Measurements from ENCODE around the gene PRKCA.
"Not testable (repeated sequence)": the region's sequence is repeated elsewhere in the genome, so short reads cannot be mapped to it uniquely, and the experiment has no call there.

The PRKCA gene

GRCh38 chr17:66488864-66489263 lies 186.5 kb downstream of the PRKCA start:
- H3K4me3 ChIP-seq (ENCODE audit: low read length): no peak overlapping the region
- DNase-seq (ENCODE audit: low read depth): no peak
- TF ChIP-seq CTCF (conservative IDR thresholded peaks at IDR 0.05; ENCODE audit: low read depth, low read length): no peak

GRCh38 chr17:66489576-66489975 lies 187.2 kb downstream of the PRKCA start:
- not testable (repeated sequence) for DNase-seq (ENCODE audit: low read depth); H3K4me3 ChIP-seq (ENCODE audit: low read length)

- no peak overlapping the region for H3K4me3 ChIP-seq (ENCODE audit: low read length)
- no peak for DNase-seq (ENCODE audit: low read depth)
- no peak for TF ChIP-seq CTCF (conservative IDR thresholded peaks at IDR 0.05; ENCODE audit: low read depth, low read length)
Measured at GRCh38 chr17:66491213-66491612, 188.8 kb downstream of the PRKCA start.

GRCh38 chr17:66491665-66492064 lies 189.3 kb downstream of the PRKCA start:
- no peak for DNase-seq (ENCODE audit: low read depth)
- H3K4me3 ChIP-seq (ENCODE audit: low read length): no peak overlapping the region
- TF ChIP-seq CTCF (conservative IDR thresholded peaks at IDR 0.05; ENCODE audit: low read depth, low read length): no peak

GRCh38 chr17:66492080-66492479 lies 189.7 kb downstream of the PRKCA start:
- no peak for TF ChIP-seq CTCF (conservative IDR thresholded peaks at IDR 0.05; ENCODE audit: low read depth, low read length)
- no peak overlapping the region for H3K4me3 ChIP-seq (ENCODE audit: low read length)
- DNase-seq (ENCODE audit: low read depth): no peak

- TF ChIP-seq CTCF (conservative IDR thresholded peaks at IDR 0.05; ENCODE audit: low read depth, low read length): no peak
- no peak for DNase-seq (ENCODE audit: low read depth)
Measured at GRCh38 chr17:66492561-66493005, 190.2 kb downstream of the PRKCA start.

GRCh38 chr17:66493283-66494019 lies 191.0 kb downstream of the PRKCA start:
- no peak overlapping the region for H3K4me3 ChIP-seq (ENCODE audit: low read length)
- DNase-seq (ENCODE audit: low read depth): no peak

More at GRCh38 chr17:66492561-66493005, 190.2 kb downstream of the PRKCA start:
- H3K4me3 ChIP-seq (ENCODE audit: low read length): no peak overlapping the region

More at GRCh38 chr17:66493283-66494019, 191.0 kb downstream of the PRKCA start:
- TF ChIP-seq CTCF (conservative IDR thresholded peaks at IDR 0.05; ENCODE audit: low read depth, low read length): no peak

Data from retinal pigment epithelial cell (primary cell).